AG04450 (cell line): ENCODE results near the gene KRTAP1-5. TPM values are rescaled to one million over a fixed set of nuclear protein-coding genes. Genes with fewer than 3 reads are reported as not detected.
"Not testable (repeated sequence)": the region's sequence is repeated elsewhere in the genome, so short reads cannot be mapped to it uniquely, and the experiment has no call there.

Source experiments
- CTCF ChIA-PET: fragments of 300-600, 350-600 bp; formaldehyde crosslinking; extraction: SDS; loops from one replicate; lab custom pipeline; 2022; ENCODE audit warnings: antibody characterized with exemption, inconsistent platforms; lab: Charles Lee
- POLR2A ChIA-PET: fragments of 350-600 bp; formaldehyde crosslinking; extraction: SDS; loops from one replicate; lab custom pipeline; 2021; ENCODE audit warnings: antibody characterized with exemption, inconsistent platforms; lab: Yijun Ruan, JAX
- DNase-seq: peaks from one replicate; pipeline ENCODE4 v3.0.0-alpha.2; 2011; ENCODE audit warnings: low read depth, low spot score
- H3K27ac ChIP-seq: one replicate; pipeline ENCODE4 v1.5.1; 2012; ENCODE audit warnings: low read depth, low read length, control low read depth
- H3K27me3 ChIP-seq: one replicate; pipeline ENCODE4 v1.6.0; 2012; ENCODE audit warnings: low read length; ENCODE audit not compliant: control insufficient read depth, insufficient read depth
- H3K4me3 ChIP-seq: 2 replicates; pipeline ENCODE4 v1.5.1; 2011; ENCODE audit warnings: mild to moderate bottlenecking, low read depth, low read length, control low read depth
- H3K9me3 ChIP-seq: 2 replicates; pipeline ENCODE4 v1.5.1; 2012; ENCODE audit warnings: low read length; ENCODE audit not compliant: control insufficient read depth, insufficient read depth
- CTCF ChIP-seq: IDR thresholded peaks from 2 replicates; pipeline ENCODE4 v1.5.1; 2011; ENCODE audit warnings: low read depth, low read length, control low read depth, inconsistent platforms
- polyA plus RNA-seq: library from polyadenylated mRNA; depleted of rRNA; stranded (reverse); fragments of >200 nt; gene quantifications from 2 replicates; pipeline ENCODE4 v1.2.3, GENCODE V29; 2011

The KRTAP1-5 gene
- polyA plus RNA-seq, 1 experiment, result 16.9 TPM

GRCh38 chr17:41061964-41062363 is 35.0 kb upstream of the KRTAP1-5 start:
- no peaks in the 10 kb centered on the region for H3K27me3 ChIP-seq
- CTCF ChIA-PET, result interaction anchor here (1.2 kb wide), 1 partner anchor 487 kb away, joined by 3 read pairs; no protein-coding TSS in a partner anchor
- no peak overlapping the region for H3K4me3 ChIP-seq
- H3K27ac ChIP-seq, result peak overlapping the region; percentile 86
- no peak for TF ChIP-seq CTCF
- no peaks in the 10 kb centered on the region for H3K9me3 ChIP-seq
- DNase-seq, result peak; percentile 86
- POLR2A ChIA-PET, result interaction anchor here (1.2 kb wide), 1 partner anchor 14 kb away, joined by 3 read pairs; no protein-coding TSS in a partner anchor

- CTCF ChIA-PET, result interaction anchor here (1.6 kb wide), 1 partner anchor 488 kb away, joined by 4 read pairs; no protein-coding TSS in a partner anchor
- H3K9me3 ChIP-seq, result no peaks in the 10 kb centered on the region
- TF ChIP-seq CTCF, result no peak
- H3K27me3 ChIP-seq, result no peaks in the 10 kb centered on the region
- peak; percentile 87 for DNase-seq
- H3K4me3 ChIP-seq, result no peak within 1 kb of the TSS
- peak within 1 kb of the TSS; percentile 85 for H3K27ac ChIP-seq
- POLR2A ChIA-PET, result interaction anchor here (1.2 to 1.8 kb wide), 2 partner anchors 33 to 488 kb away, joined by 3 to 6 read pairs; partner anchors contain the start of gene KRTAP1-5
Observed at GRCh38 chr17:41060052-41060604, 33.1 kb upstream of the KRTAP1-5 start, which contains the start of gene KRTAP2-3. Gene KRTAP2-3, minus strand, starts transcription at chr17:41060114. Its CDS starts 64 bp downstream, at chr17:41060050.

- ChIA-PET CTCF (interaction anchor here (0.6 to 1.6 kb wide), 4 partner anchors 21 to 489 kb away, joined by 3 to 8 read pairs (median 4); no protein-coding TSS in a partner anchor), POLR2A (interaction anchor here (0.6 to 1.8 kb wide), 6 partner anchors 33 to 489 kb away, joined by 3 to 11 read pairs (median 4); partner anchors contain the start of gene KRTAP1-5)
- not testable (repeated sequence) for H3K27me3 ChIP-seq, H3K9me3 ChIP-seq, H3K4me3 ChIP-seq
- peak; percentile 75 for DNase-seq
- H3K27ac ChIP-seq, result peak overlapping the region; percentile 85
Observed at GRCh38 chr17:41059276-41060051, 32.5 kb upstream of the KRTAP1-5 start.

GRCh38 chr17:41058741-41059140 is 31.7 kb upstream of the KRTAP1-5 start:
- DNase-seq, result no peak
- Histone ChIP-seq H3K27ac (peak overlapping the region; percentile 49), H3K27me3 (no peaks in the 10 kb centered on the region), H3K4me3 (no peak overlapping the region), H3K9me3 (no peaks in the 10 kb centered on the region)
- ChIA-PET CTCF (interaction anchor here (0.6 to 0.7 kb wide), 3 partner anchors 30 to 272 kb away, joined by 3 to 8 read pairs (median 3); no protein-coding TSS in a partner anchor), POLR2A (interaction anchor here (0.6 to 1.8 kb wide), 6 partner anchors 32 to 490 kb away, joined by 3 to 11 read pairs (median 4); partner anchors contain the start of gene KRTAP1-5)
- no peak for TF ChIP-seq CTCF

- no peak for TF ChIP-seq CTCF
- H3K27ac ChIP-seq, result no peak overlapping the region
- no peaks in the 10 kb centered on the region for H3K9me3 ChIP-seq
- H3K27me3 ChIP-seq, result no peaks in the 10 kb centered on the region
- ChIA-PET CTCF (no interaction called here), POLR2A (no interaction called here)
- no peak for DNase-seq
- H3K4me3 ChIP-seq, result no peak overlapping the region
Observed at GRCh38 chr17:41057547-41057946, 30.5 kb upstream of the KRTAP1-5 start.

- H3K9me3 ChIP-seq, POLR2A ChIA-PET, H3K27me3 ChIP-seq, DNase-seq, H3K27ac ChIP-seq, H3K4me3 ChIP-seq: not testable (repeated sequence)
- CTCF ChIA-PET, result interaction anchor here (1.3 kb wide), 1 partner anchor 273 kb away, joined by 3 read pairs; no protein-coding TSS in a partner anchor
Observed at GRCh38 chr17:41055130-41055529, 28.1 kb upstream of the KRTAP1-5 start, which contains the start of gene KRTAP2-2. Gene KRTAP2-2, minus strand, starts transcription at chr17:41055230. Its CDS starts 19 bp downstream, at chr17:41055211.

GRCh38 chr17:41054556-41054955 is 27.5 kb upstream of the KRTAP1-5 start:
- H3K27me3 ChIP-seq, POLR2A ChIA-PET, H3K4me3 ChIP-seq, H3K9me3 ChIP-seq, DNase-seq, CTCF ChIA-PET, H3K27ac ChIP-seq: not testable (repeated sequence)
